T47D (cell line): ENCODE results near the gene LRRIQ3.
A peak's percentile ranks its signal among the peaks of the same experiment; 100 is the strongest.

ENCODE experiments used
- DNase-seq, 2 experiments: peaks; one replicate each; pipeline versions ENCODE4 v3.0.0 to v3.0.0-alpha.2; 2011 to 2012; ENCODE audit warnings: low read depth in 1 of 2, low spot score in 1 of 2
- JUND ChIP-seq: IDR thresholded peaks from 2 replicates; pipeline ENCODE4 v1.6.1; 2012; ENCODE audit warnings: low read depth
- in situ Hi-C: cut with HindIII; loops from 2 replicates; pipeline ENCODE4 v1.10.0; 2016; ENCODE audit warnings: low sequenced_read_pairs, low pct_unique_long_range_greater_than_20kb

LRRIQ3 gene, protein sequence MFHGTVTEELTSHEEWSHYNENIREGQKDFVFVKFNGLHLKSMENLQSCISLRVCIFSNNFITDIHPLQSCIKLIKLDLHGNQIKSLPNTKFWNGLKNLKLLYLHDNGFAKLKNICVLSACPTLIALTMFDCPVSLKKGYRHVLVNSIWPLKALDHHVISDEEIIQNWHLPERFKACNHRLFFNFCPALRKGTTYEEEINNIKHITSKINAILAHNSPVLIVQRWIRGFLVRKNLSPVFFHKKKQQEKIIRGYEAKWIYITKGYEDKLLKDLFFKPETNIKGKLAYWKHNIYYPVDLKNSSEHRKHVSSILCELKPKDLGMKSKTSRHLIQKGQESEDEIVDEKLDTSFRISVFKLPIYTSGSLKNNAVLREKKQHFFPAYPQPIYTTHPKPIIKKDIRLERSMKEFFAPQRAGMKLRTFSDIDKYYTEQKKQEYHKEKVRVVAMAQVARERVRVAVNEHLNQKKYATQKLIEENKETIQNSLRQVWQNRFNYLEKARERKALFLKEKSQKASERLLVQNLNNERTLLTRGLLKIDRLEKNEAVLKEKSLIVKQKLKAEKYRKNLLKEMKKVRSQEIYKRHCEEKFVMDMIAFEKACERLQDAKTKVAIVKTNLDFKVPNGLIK

DNA sequence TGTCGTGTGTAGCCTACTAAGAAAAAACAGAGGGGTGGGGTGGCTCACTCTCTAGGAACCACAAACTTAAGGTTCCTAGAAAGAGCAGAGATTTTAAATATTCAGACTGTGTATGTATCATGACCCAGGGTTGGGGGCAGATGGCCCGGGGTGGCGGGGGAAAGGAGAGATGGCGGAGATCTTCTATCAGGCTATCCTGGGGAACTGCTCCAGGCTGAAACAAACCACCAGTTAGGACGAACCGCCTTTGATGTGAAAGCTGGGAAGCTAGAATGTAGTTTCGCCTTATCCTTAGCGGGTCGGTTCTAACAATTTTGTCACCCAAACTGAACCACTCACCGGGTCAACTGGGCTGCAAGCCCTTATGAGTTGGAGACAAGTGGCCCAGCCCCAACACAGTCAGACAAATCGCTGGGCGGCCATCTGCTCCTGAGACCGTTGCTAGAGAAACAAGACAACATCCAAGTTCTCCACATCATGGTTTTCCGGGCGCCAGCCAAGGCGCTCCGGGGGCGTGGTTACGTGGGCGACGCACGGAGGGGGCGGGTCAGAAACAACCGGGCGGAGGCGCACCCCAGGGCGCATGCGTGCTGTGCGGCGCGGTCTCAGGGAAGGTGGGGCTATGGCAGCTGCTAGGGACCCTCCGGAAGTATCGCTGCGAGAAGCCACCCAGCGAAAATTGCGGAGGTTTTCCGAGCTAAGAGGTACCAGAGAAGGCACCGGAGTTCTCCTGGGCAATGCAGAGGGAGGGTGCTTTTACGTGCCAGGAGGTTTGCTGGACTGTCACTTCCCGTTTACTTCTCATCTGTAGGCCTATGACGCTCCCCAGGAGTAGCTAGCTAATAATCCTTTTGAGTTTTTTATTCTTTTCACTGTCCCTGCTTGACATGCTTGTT lies at the start of gene LRRIQ3, which contains the start of gene FPGT:
LRRIQ3 (minus strand) TSS at position 520 of the 896 bp plus-strand sequence. CDS start 14,492 bp downstream, outside the sequence.
FPGT (plus strand) TSS at position 586 of the 896 bp plus-strand sequence; CDS start at position 623, 37 bp downstream.
- in situ Hi-C loops = no loop called here
- TF ChIP-seq JUND = no peak
- peak; percentile 66 to 89 for DNase-seq

GRCh38 chr1:74246315-74246714 lies 48.3 kb upstream of the LRRIQ3 start:
- no peak for DNase-seq
- TF ChIP-seq JUND = no peak
- in situ Hi-C loops = no loop called here

DNA sequence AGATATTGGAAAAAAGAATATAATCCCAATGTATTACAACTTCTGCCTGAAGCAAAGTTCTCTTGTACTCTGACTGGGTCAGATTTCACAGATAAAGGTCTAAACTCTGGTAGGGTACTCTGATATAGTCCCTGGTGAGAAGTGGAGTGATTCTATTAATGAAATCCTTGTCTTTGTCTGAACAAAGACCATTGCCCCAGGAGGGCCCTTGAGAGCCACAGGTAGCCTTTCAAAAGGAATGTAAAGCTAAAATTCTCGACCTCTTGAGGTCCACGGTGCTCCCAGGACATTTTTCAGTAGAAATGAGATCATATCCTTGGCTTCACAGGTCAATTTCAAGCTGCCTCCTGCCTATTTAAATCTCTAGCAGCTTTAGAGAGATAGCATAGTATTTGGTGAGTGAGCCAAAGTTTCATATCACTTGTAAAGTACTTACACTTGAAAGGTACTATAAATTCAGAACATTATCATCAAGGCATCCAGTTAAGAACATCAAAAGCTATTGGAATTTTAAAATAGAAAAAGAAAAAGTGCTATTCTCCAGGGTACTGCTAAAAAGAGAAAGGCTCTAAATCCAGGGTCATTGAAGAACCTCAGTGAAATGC lies 47.3 kb upstream of the LRRIQ3 start:
- in situ Hi-C loops = no loop called here
- no peak for TF ChIP-seq JUND
- DNase-seq = no peak

GRCh38 chr1:74237787-74238186 lies 39.8 kb upstream of the LRRIQ3 start:
- TF ChIP-seq JUND = no peak
- DNase-seq = no peak
- in situ Hi-C loops = no loop called here

- in situ Hi-C loops = no loop called here
- no peak for DNase-seq
- TF ChIP-seq JUND = no peak
Observed at GRCh38 chr1:74237035-74237434, 39.1 kb upstream of the LRRIQ3 start.

DNA sequence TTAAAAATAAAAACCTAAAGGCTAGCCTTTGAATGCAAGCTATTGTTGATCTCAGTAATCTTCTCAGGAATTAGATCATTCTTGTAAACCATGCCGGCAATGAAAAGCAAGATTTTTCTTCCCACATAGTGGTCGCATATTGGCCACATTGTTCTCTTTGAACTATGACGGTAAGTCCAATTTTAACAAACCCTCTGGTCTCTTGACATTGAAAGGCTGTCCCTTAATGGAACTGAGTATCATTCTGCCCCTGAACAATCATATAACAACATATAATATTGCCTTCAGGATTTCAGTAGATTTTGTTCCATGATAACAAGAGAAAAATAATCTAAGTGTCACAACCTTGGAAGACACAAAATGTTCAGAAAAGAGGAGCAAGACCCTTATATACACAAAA lies 38.5 kb upstream of the LRRIQ3 start:
- DNase-seq = no peak
- TF ChIP-seq JUND = no peak
- in situ Hi-C loops = no loop called here

GRCh38 chr1:74235153-74235552 lies 37.2 kb upstream of the LRRIQ3 start, which contains the start of gene TNNI3K:
TSS of gene TNNI3K (plus strand) at chr1:74235387. CDS start at chr1:74235452, 65 bp downstream.
- in situ Hi-C loops = no loop called here
- TF ChIP-seq JUND = no peak
- DNase-seq = no peak

DNA sequence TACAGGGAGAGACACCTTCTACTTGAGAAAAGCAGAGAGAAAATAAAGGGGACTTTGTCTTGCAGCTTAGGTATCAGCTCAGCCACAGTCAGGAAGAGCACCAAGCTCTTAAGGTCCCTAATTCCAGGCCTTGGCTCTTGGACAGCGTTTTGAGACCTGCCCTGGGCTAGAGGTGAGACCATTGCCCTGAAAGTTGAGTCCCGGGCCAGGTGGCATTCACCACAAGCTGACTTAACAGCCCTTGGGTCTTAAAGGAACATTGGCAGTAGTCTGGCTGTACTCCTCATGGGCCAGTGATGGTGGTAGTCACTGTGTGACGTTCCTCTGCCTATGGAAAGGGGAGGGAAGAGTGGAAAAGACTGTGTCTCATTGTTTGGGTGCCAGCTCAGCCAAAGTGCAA lies 25.5 kb upstream of the LRRIQ3 start:
- no peak for TF ChIP-seq JUND
- DNase-seq = no peak
- in situ Hi-C loops = no loop called here

DNA sequence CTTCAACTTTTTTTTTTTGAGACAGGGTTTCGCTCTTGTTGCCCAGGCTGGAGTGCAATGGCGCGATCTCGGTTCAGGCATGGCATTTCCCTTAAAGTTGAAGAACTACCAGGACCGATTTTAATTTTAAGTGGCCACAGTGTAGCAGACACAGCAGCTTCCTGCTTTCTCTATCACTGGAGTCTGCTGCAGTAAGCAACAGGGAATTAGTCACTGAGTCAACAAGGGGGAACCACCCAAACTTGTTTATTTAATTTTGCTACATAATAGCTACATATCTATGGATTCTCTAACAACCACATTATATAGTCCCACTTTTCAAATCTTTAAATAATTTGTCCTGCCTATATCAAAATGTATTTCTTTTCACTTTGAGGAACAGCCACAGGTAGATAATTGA lies 24.7 kb upstream of the LRRIQ3 start:
- in situ Hi-C loops = no loop called here
- TF ChIP-seq JUND = no peak
- no peak for DNase-seq

GRCh38 chr1:74215229-74215628 lies 17.3 kb upstream of the LRRIQ3 start:
- no peak for DNase-seq
- in situ Hi-C loops = no loop called here
- TF ChIP-seq JUND = no peak

DNA sequence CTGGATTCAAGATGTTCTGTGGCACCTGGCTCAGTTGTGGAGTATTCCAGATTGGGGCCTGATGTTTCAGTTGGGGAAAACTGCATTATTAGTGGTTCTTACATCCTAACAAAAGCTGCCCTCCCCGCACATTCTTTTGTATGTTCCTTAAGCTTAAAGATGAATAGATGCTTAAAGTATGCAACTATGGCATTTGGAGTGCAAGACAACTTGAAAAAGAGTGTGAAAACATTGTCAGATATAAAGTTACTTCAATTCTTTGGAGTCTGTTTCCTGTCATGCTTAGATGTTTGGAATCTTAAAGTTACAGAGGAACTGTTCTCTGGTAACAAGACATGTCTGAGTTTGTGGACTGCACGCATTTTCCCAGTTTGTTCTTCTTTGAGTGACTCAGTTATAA lies 7.3 kb upstream of the LRRIQ3 start:
- in situ Hi-C loops = no loop called here
- no peak for TF ChIP-seq JUND
- no peak for DNase-seq

GRCh38 chr1:74199504-74199903 lies 1.5 kb upstream of the LRRIQ3 start:
- DNase-seq = no peak
- in situ Hi-C loops = no loop called here
- TF ChIP-seq JUND = no peak
